HepG2 (cell line): ENCODE measurements around the gene TP53TG5. TPM values are rescaled to one million over a fixed set of nuclear protein-coding genes. Genes with fewer than 3 reads are reported as not detected.

Source experiments
- AGO1 ChIP-seq: fragments of 200-400 bp; formaldehyde crosslinking; IDR thresholded peaks from 2 replicates; pipeline ENCODE4 v1.6.1; 2017; ENCODE audit warnings: mild to moderate bottlenecking, low read depth, low read length, moderate library complexity; ENCODE audit not compliant: poor library complexity, severe bottlenecking
- ASH2L ChIP-seq: fragments of 300-600, 200-600 bp; sonication (generic); IDR thresholded peaks from 2 replicates; pipeline ENCODE4 v1.7.0; 2017; ENCODE audit warnings: low read depth, mild to moderate bottlenecking, moderate library complexity, mixed read lengths, low read length; ENCODE audit not compliant: insufficient read length
- FOXO1 ChIP-seq: sonication (generic); formaldehyde crosslinking; IDR thresholded peaks from 2 replicates; pipeline ENCODE4 v1.4.0; 2020; ENCODE audit warnings: missing genetic modification reagents
- GATA4 ChIP-seq: sonication (generic); IDR thresholded peaks from 2 replicates; pipeline ENCODE4 v1.6.1; 2016; ENCODE audit warnings: antibody characterized with exemption, low read depth, borderline replicate concordance
- IKZF4 ChIP-seq: sonication (generic); formaldehyde crosslinking; IDR thresholded peaks from 2 replicates; pipeline ENCODE4 v1.5.1; 2020; ENCODE audit warnings: borderline replicate concordance, mild to moderate bottlenecking, low read depth, missing genetic modification reagents; ENCODE audit errors: not compliant biosample characterization
- KAT8 ChIP-seq: IDR thresholded peaks from 2 replicates; pipeline ENCODE4 v1.6.1; 2016; ENCODE audit warnings: missing genetic modification reagents, missing compliant biosample characterization
- RARG ChIP-seq: sonication (generic); formaldehyde crosslinking; IDR thresholded peaks from 2 replicates; pipeline ENCODE4 v1.4.0; 2020; ENCODE audit warnings: low read depth, mild to moderate bottlenecking, missing genetic modification reagents
- SMC3 ChIP-seq: IDR thresholded peaks from 2 replicates; pipeline ENCODE4 v1.6.1; 2011; ENCODE audit warnings: low read length, improper control_type of control experiment
- SP4 ChIP-seq: sonication (generic); formaldehyde crosslinking; IDR thresholded peaks from 2 replicates; pipeline ENCODE4 v1.8.1; 2023; ENCODE audit warnings: mild to moderate bottlenecking, missing genetic modification reagents
- TBX2 ChIP-seq: sonication (generic); formaldehyde crosslinking; IDR thresholded peaks from 2 replicates; pipeline ENCODE4 v1.5.0; 2020; ENCODE audit warnings: missing genetic modification reagents, mild to moderate bottlenecking, borderline replicate concordance
- TSC22D2 ChIP-seq: sonication (generic); formaldehyde crosslinking; IDR thresholded peaks from 2 replicates; pipeline ENCODE4 v1.5.1; 2020; ENCODE audit warnings: missing genetic modification reagents, mild to moderate bottlenecking, borderline replicate concordance
- ZFAT ChIP-seq: sonication (generic); formaldehyde crosslinking; conservative IDR thresholded peaks from 2 replicates; pipeline ENCODE4 v1.8.1; 2023; ENCODE audit warnings: missing genetic modification reagents, inconsistent platforms
- ZFP62 ChIP-seq: sonication (generic); formaldehyde crosslinking; IDR thresholded peaks from 2 replicates; pipeline ENCODE4 v1.4.0; 2020; ENCODE audit warnings: missing genetic modification reagents
- ZMYM3 ChIP-seq: sonication (generic); formaldehyde crosslinking; IDR thresholded peaks from 2 replicates; pipeline ENCODE4 v1.5.1; 2020; ENCODE audit warnings: mild to moderate bottlenecking, missing genetic modification reagents
- ZNF317 ChIP-seq: sonication (generic); formaldehyde crosslinking; IDR thresholded peaks from 2 replicates; pipeline ENCODE4 v1.5.0; 2020; ENCODE audit warnings: mild to moderate bottlenecking, missing genetic modification reagents
- ZNF331 ChIP-seq: sonication (generic); formaldehyde crosslinking; IDR thresholded peaks from 2 replicates; pipeline ENCODE4 v1.4.0; 2020; ENCODE audit warnings: missing genetic modification reagents
- ZNF501 ChIP-seq: sonication (generic); formaldehyde crosslinking; IDR thresholded peaks from 2 replicates; pipeline ENCODE4 v1.5.1; 2020; ENCODE audit warnings: mild to moderate bottlenecking, moderate library complexity, missing genetic modification reagents
- ZNF616 ChIP-seq: sonication (generic); formaldehyde crosslinking; IDR thresholded peaks from 2 replicates; pipeline ENCODE4 v1.5.0; 2020; ENCODE audit warnings: low read depth, mild to moderate bottlenecking, missing genetic modification reagents
- ZNF790 ChIP-seq: sonication (generic); formaldehyde crosslinking; IDR thresholded peaks from 2 replicates; pipeline ENCODE4 v1.8.0; 2022; ENCODE audit warnings: missing genetic modification reagents, mild to moderate bottlenecking, borderline replicate concordance
- polyA plus RNA-seq, 8 experiments: library from polyadenylated mRNA; depleted of rRNA in 3 of 8; stranded (reverse) in 7 of 8; unstranded in 1 of 8; fragments of >200 nt; fragmentation: Illumina TruSeq in 4 of 8; extraction: Trizol in 4 of 8; gene quantifications; 2 replicates each; pipeline versions ENCODE4 v1.2.1 to v1.2.3, GENCODE V29; 2011 to 2016; ENCODE audit warnings: low read depth in 4 of 8, missing spikeins in 1 of 8, mixed read lengths in 1 of 8; ENCODE audit not compliant: insufficient read depth in 1 of 8
- total RNA-seq, 5 experiments: library from RNA; depleted of rRNA; stranded (reverse); fragments of >200 nt; fragmentation: Illumina TruSeq; extraction: Trizol; gene quantifications; 2 replicates each; pipeline ENCODE4 v1.2.3, GENCODE V29; 2016; ENCODE audit warnings: low read depth in 1 of 5
- TF ChIP-seq, protein P1 (sequence below): sonication (generic); formaldehyde crosslinking; IDR thresholded peaks from 2 replicates; pipeline ENCODE4 v1.8.1; 2022; ENCODE audit warnings: low read depth, mild to moderate bottlenecking, missing genetic modification reagents
- TF ChIP-seq, protein P2 (sequence below): sonication (generic); formaldehyde crosslinking; IDR thresholded peaks from 2 replicates; pipeline ENCODE4 v1.4.0; 2020; ENCODE audit warnings: missing genetic modification reagents
- TF ChIP-seq, protein P3 (sequence below): sonication (generic); formaldehyde crosslinking; conservative IDR thresholded peaks from 2 replicates; pipeline ENCODE4 v1.8.0; 2022; ENCODE audit warnings: low read depth, missing genetic modification reagents
- TF ChIP-seq, protein P4 (sequence below): IDR thresholded peaks from 2 replicates; pipeline ENCODE4 v1.6.1; 2018; ENCODE audit warnings: missing genetic modification reagents

The TP53TG5 gene
- total and polyA plus RNA-seq, 2 of the 13 experiments (the other 11 are each of a cell fraction or from before 2014, with no cell fraction given): 0.11 TPM; not detected in 1

DNA sequence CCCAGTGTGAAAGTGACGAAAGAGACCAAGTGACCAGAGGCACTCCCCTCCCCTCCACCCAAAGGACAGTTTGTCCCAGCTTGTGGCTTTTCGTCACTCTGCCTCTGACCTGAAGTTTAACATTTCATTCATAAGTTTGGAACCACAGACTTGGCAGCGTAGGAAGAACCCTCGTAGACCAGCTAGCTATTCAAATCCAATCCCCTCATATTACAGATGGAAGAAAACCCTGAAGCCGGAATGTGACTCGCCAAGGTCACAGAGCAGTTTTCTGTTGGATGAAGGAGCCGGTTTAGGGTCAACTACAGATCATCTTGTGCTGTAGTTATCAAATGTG is 19.1 kb downstream of the TP53TG5 start (continued):
- TF ChIP-seq, protein P1, sequence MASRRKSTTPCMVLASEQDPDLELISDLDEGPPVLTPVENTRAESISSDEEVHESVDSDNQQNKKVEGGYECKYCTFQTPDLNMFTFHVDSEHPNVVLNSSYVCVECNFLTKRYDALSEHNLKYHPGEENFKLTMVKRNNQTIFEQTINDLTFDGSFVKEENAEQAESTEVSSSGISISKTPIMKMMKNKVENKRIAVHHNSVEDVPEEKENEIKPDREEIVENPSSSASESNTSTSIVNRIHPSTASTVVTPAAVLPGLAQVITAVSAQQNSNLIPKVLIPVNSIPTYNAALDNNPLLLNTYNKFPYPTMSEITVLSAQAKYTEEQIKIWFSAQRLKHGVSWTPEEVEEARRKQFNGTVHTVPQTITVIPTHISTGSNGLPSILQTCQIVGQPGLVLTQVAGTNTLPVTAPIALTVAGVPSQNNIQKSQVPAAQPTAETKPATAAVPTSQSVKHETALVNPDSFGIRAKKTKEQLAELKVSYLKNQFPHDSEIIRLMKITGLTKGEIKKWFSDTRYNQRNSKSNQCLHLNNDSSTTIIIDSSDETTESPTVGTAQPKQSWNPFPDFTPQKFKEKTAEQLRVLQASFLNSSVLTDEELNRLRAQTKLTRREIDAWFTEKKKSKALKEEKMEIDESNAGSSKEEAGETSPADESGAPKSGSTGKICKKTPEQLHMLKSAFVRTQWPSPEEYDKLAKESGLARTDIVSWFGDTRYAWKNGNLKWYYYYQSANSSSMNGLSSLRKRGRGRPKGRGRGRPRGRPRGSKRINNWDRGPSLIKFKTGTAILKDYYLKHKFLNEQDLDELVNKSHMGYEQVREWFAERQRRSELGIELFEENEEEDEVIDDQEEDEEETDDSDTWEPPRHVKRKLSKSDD (CRISPR knock-in tag): peak; percentile 34; the same call in 1 of the 2 replicates
- peak; percentile 85 for TF ChIP-seq ZNF790 (CRISPR knock-in tag)
- TF ChIP-seq SMC3: no peak
- TF ChIP-seq ZMYM3 (CRISPR knock-in tag): peak; percentile 8; the same call in 1 of the 2 replicates
- no peak for TF ChIP-seq ZNF616 (CRISPR knock-in tag)
- TF ChIP-seq ZNF331 (CRISPR knock-in tag): 0 out of 2 replicates have a peak, but pooled peaks have one; percentile 37
- TF ChIP-seq AGO1: no peak
- peak; percentile 50; the same call in 1 of the 2 replicates for TF ChIP-seq TBX2 (CRISPR knock-in tag)
- TF ChIP-seq FOXO1 (CRISPR knock-in tag): no peak
- TF ChIP-seq, protein P2, sequence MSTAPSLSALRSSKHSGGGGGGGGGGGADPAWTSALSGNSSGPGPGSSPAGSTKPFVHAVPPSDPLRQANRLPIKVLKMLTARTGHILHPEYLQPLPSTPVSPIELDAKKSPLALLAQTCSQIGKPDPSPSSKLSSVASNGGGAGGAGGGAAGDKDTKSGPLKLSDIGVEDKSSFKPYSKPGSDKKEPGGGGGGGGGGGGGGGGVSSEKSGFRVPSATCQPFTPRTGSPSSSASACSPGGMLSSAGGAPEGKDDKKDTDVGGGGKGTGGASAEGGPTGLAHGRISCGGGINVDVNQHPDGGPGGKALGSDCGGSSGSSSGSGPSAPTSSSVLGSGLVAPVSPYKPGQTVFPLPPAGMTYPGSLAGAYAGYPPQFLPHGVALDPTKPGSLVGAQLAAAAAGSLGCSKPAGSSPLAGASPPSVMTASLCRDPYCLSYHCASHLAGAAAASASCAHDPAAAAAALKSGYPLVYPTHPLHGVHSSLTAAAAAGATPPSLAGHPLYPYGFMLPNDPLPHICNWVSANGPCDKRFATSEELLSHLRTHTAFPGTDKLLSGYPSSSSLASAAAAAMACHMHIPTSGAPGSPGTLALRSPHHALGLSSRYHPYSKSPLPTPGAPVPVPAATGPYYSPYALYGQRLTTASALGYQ (CRISPR knock-in tag): 0 out of 2 replicates have a peak, but pooled peaks have one; percentile 70
- peak; percentile 44; the same call in 1 of the 2 replicates for TF ChIP-seq ZNF501 (CRISPR knock-in tag)
- no peak for TF ChIP-seq RARG (CRISPR knock-in tag)
- 0 out of 2 replicates have a peak, but pooled peaks have one; percentile 7 for TF ChIP-seq KAT8 (CRISPR knock-in tag)
- TF ChIP-seq SP4 (CRISPR knock-in tag): 0 out of 2 replicates have a peak, but pooled peaks have one; percentile 20
- no peak for TF ChIP-seq GATA4
- TF ChIP-seq ASH2L: no peak
- 0 out of 2 replicates have a peak, but pooled peaks have one; percentile 48 for TF ChIP-seq ZFP62 (CRISPR knock-in tag)
- TF ChIP-seq IKZF4: no peak
- TF ChIP-seq ZNF317 (CRISPR knock-in tag): no peak
- TF ChIP-seq, protein P3, sequence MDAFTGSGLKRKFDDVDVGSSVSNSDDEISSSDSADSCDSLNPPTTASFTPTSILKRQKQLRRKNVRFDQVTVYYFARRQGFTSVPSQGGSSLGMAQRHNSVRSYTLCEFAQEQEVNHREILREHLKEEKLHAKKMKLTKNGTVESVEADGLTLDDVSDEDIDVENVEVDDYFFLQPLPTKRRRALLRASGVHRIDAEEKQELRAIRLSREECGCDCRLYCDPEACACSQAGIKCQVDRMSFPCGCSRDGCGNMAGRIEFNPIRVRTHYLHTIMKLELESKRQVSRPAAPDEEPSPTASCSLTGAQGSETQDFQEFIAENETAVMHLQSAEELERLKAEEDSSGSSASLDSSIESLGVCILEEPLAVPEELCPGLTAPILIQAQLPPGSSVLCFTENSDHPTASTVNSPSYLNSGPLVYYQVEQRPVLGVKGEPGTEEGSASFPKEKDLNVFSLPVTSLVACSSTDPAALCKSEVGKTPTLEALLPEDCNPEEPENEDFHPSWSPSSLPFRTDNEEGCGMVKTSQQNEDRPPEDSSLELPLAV: no peak
- TF ChIP-seq, protein P4, sequence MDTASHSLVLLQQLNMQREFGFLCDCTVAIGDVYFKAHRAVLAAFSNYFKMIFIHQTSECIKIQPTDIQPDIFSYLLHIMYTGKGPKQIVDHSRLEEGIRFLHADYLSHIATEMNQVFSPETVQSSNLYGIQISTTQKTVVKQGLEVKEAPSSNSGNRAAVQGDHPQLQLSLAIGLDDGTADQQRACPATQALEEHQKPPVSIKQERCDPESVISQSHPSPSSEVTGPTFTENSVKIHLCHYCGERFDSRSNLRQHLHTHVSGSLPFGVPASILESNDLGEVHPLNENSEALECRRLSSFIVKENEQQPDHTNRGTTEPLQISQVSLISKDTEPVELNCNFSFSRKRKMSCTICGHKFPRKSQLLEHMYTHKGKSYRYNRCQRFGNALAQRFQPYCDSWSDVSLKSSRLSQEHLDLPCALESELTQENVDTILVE (CRISPR knock-in tag): 0 out of 2 replicates have a peak, but pooled peaks have one; percentile 5
- 0 out of 2 replicates have a peak, but pooled peaks have one; percentile 20 for TF ChIP-seq ZFAT (CRISPR knock-in tag)
- TF ChIP-seq TSC22D2: no peak
